Keratinocyte (primary cell): ENCODE results near the gene CGREF1.

ENCODE experiments used
- CTCF ChIP-seq, 3 experiments: IDR thresholded peaks in 1 of 3; conservative IDR thresholded peaks in 1 of 3; optimal IDR thresholded peaks in 1 of 3; 2 replicates in 2 of 3; 3 replicates in 1 of 3; pipeline versions ENCODE3 to v1.5.1; 2011; ENCODE audit warnings: low read length in 3 of 3, mild to moderate bottlenecking in 3 of 3, moderate library complexity in 2 of 3, control low read depth in 1 of 3, inconsistent platforms in 1 of 3; ENCODE audit not compliant: insufficient read depth in 2 of 3; ENCODE audit errors: extremely low read depth in 1 of 3
- EZH2 ChIP-seq: IDR thresholded peaks from one replicate; pipeline ENCODE4 v1.6.1; 2012; ENCODE audit warnings: inconsistent platforms, mild to moderate bottlenecking, low read length, moderate library complexity

GRCh38 chr2:27127883-27128667, 9.1 kb upstream of the CGREF1 start:
- TF ChIP-seq CTCF (optimal IDR thresholded peaks at IDR 0.05 in 1 of 3, IDR thresholded peaks at IDR 0.05 in 1 of 3, conservative IDR thresholded peaks at IDR 0.05 in 1 of 3; ENCODE audit: extremely low read depth in 1 of 3, insufficient read depth in 2 of 3, low read length in 3 of 3), result no peak
- TF ChIP-seq EZH2, result no peak
